ENCODE measurements around the gene MCM3AP.

MCM3AP gene

GRCh38 chr21:46250146-46250725 is 35.2 kb downstream of the MCM3AP start:
- Histone ChIP-seq H3K4me1 (ENCODE audit: insufficient read depth, low read length) (0 out of 2 replicates have a peak, but pooled peaks cover 5% of the 10 kb centered on the region), H3K27ac (ENCODE audit: low read length) (no peak overlapping the region)
- no peak for DNase-seq

GRCh38 chr21:46248827-46249226 is 36.6 kb downstream of the MCM3AP start:
- no peak overlapping the region for H3K4me3 ChIP-seq (ENCODE audit: low read depth in 1 of 2, low read length in 2 of 2)
- no peaks in the 10 kb centered on the region for H3K9me3 ChIP-seq (ENCODE audit: insufficient read depth, low read length, severe bottlenecking)
- H3K36me3 ChIP-seq (ENCODE audit: insufficient read depth, low read length): peaks cover 95% of the 10 kb centered on the region
- H3K27ac ChIP-seq (ENCODE audit: low read length): no peak overlapping the region
- TF ChIP-seq CTCF (IDR thresholded peaks at IDR 0.05; ENCODE audit: borderline replicate concordance, extremely low read depth, low read length, poor library complexity, severe bottlenecking) (no peak), EZH2 (IDR thresholded peaks at IDR 0.05; ENCODE audit: borderline replicate concordance, low read depth, low read length, severe bottlenecking) (no peak)
- ATAC-seq (ENCODE audit: insufficient read depth, low read depth) (no peak), DNase-seq (no peak)
- peaks cover 28% of the 10 kb centered on the region for H4K20me1 ChIP-seq (ENCODE audit: insufficient read depth, low read length)
- H3K4me2 ChIP-seq (ENCODE audit: insufficient read depth, low read length): no peak overlapping the region
- no peak overlapping the region for H2AFZ ChIP-seq (ENCODE audit: low read depth, low read length)
- no peaks in the 10 kb centered on the region; the same call in 1 of the 2 replicates for H3K79me2 ChIP-seq (ENCODE audit: insufficient read depth, low read length)
- H3K27me3 ChIP-seq (ENCODE audit: insufficient read depth, low read length, poor library complexity): no peaks in the 10 kb centered on the region
- H3K9ac ChIP-seq (ENCODE audit: low read depth, low read length): no peak overlapping the region
- no peaks in the 10 kb centered on the region for H3K4me1 ChIP-seq (ENCODE audit: insufficient read depth, low read length)

More at GRCh38 chr21:46250146-46250725, 35.2 kb downstream of the MCM3AP start:
- Histone ChIP-seq H3K36me3 (ENCODE audit: insufficient read depth, low read length) (peaks cover 95% of the 10 kb centered on the region), H3K9ac (ENCODE audit: low read depth, low read length) (no peak overlapping the region), H3K4me3 (ENCODE audit: low read depth in 1 of 2, low read length in 2 of 2) (no peak overlapping the region), H3K79me2 (ENCODE audit: insufficient read depth, low read length) (no peaks in the 10 kb centered on the region; the same call in 1 of the 2 replicates), H2AFZ (ENCODE audit: low read depth, low read length) (no peak overlapping the region), H3K9me3 (ENCODE audit: insufficient read depth, low read length, severe bottlenecking) (no peaks in the 10 kb centered on the region), H4K20me1 (ENCODE audit: insufficient read depth, low read length) (0 out of 2 replicates have a peak, but pooled peaks cover 17% of the 10 kb centered on the region), H3K4me2 (ENCODE audit: insufficient read depth, low read length) (no peak overlapping the region), H3K27me3 (ENCODE audit: insufficient read depth, low read length, poor library complexity) (no peaks in the 10 kb centered on the region)
- TF ChIP-seq CTCF (IDR thresholded peaks at IDR 0.05; ENCODE audit: borderline replicate concordance, extremely low read depth, low read length, poor library complexity, severe bottlenecking): no peak
- no peak for TF ChIP-seq EZH2 (IDR thresholded peaks at IDR 0.05; ENCODE audit: borderline replicate concordance, low read depth, low read length, severe bottlenecking)
- ATAC-seq (ENCODE audit: insufficient read depth, low read depth): no peak

- Histone ChIP-seq H3K27me3 (ENCODE audit: insufficient read depth, low read length, poor library complexity) (no peaks in the 10 kb centered on the region), H3K27ac (ENCODE audit: low read length) (no peak overlapping the region), H3K4me2 (ENCODE audit: insufficient read depth, low read length) (no peak overlapping the region), H2AFZ (ENCODE audit: low read depth, low read length) (no peak overlapping the region), H3K79me2 (ENCODE audit: insufficient read depth, low read length) (no peaks in the 10 kb centered on the region; the same call in 1 of the 2 replicates), H4K20me1 (ENCODE audit: insufficient read depth, low read length) (peaks cover 24% of the 10 kb centered on the region), H3K4me1 (ENCODE audit: insufficient read depth, low read length) (no peaks in the 10 kb centered on the region), H3K9me3 (ENCODE audit: insufficient read depth, low read length, severe bottlenecking) (no peaks in the 10 kb centered on the region), H3K4me3 (ENCODE audit: low read depth in 1 of 2, low read length in 2 of 2) (no peak overlapping the region), H3K36me3 (ENCODE audit: insufficient read depth, low read length) (peaks cover 95% of the 10 kb centered on the region), H3K9ac (ENCODE audit: low read depth, low read length) (no peak overlapping the region)
- no peak for ATAC-seq (ENCODE audit: insufficient read depth, low read depth)
- TF ChIP-seq EZH2 (IDR thresholded peaks at IDR 0.05; ENCODE audit: borderline replicate concordance, low read depth, low read length, severe bottlenecking) (no peak), CTCF (IDR thresholded peaks at IDR 0.05; ENCODE audit: borderline replicate concordance, extremely low read depth, low read length, poor library complexity, severe bottlenecking) (no peak)
- DNase-seq: no peak
These were observed 37.0 kb downstream of the MCM3AP start for GRCh38 chr21:46248422-46248782.
